Bone marrow (tissue), 2 donors: Measurements from ENCODE around the gene AK5.

ENCODE experiments used
- DNase-seq, 2 donors: peaks; one replicate each; lab custom pipeline; 2025; lab: John Stamatoyannopoulos, UW

The AK5 gene

DNA sequence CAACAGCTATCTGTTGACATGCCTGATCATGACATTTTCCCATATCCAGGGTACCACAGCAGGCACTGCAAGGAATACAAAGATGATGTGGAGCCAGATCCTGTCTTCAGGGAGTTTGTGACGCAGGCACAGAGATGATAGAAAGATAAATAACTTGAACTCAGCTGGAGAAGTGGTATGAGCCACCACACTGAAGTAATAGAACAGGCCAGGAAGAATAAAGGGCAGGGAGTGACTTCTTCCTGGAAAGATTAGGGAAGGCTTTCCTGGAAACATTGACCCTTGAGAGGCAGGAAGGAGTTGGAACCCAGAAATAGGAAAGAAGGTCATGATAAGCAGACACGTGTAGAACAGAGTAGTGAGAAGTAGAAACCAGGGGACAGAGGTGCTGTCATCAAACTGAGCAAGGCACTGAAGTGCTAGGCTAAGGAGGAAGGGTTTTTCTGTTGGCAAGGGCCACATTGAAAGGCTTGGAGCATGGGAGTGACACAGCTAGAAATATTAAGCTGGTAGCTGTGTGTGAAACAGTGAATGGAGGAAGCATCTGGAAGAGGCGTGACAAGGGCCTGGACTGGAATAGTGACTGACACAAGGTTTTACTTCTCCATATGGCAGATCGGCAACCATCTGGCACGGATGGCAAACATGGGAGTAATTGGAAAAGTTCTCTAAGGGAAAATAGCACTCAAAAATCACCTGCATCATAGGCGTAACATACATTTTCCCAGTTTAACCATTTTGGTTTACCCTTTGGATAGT, 68.4 kb downstream of the AK5 start:
- DNase-seq = peak in 1 of 2 donors; percentile 85

DNA sequence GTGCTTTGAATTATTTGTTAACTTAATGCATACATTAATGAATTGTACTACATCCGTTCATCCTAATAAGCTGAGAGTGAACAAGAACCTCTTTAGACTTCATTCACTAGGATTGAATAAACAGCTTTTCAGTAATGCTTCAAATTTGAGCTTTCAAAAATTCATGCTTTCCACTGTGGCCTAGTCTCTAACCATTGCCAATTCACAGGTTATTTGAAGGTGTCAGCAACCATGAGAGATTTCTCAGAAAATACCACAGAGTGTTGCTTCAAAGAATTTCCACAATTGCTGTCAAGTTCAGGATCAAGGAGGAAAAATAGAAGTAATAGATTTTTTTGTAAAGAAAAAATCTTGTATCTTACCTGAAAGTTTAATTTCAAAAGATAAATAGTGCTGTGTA, 72.7 kb downstream of the AK5 start:
- no peak for DNase-seq

DNA sequence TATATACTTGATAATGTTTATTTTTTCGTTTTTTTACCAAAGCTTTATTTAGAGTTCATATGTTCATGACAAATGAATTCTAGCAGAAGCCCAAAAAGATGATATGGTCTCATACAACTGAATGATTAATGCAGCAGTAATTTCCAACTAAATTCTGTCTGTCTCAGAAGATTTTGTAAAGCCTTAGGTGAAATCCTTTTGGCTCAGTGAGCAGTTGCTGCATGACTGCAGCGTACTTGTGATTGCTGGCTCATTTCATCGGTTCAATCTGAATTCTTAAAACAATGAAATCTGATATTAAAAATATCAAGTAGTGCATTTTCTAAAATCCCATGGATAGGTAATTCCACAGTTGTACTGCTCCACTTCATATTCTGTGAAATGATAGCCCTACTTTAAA, 73.2 kb downstream of the AK5 start:
- DNase-seq = no peak

GRCh38 chr1:77356136-77356535, 74.3 kb downstream of the AK5 start:
- DNase-seq = no peak

- no peak for DNase-seq
Observed at GRCh38 chr1:77360256-77360655, 78.4 kb downstream of the AK5 start.

DNA sequence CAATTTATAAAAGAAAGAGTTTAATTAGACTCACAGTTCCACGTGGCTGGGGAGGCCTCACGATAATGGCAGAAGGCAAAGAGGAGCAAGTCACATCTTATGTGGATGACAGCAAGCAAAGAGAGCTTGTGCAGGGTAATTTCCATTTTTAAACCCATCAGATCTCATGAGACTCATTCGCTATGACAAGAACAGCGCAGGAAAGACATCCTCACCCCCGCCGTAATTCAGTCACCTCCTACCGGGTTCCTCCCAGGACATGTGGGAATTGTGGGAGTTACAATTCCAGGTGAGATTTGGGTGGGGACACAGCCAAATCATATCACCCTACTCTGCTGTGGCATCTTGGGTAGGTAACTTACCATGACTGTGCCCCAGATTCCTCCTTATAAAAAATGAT, 79.8 kb downstream of the AK5 start:
- no peak for DNase-seq

GRCh38 chr1:77370161-77370560, 88.3 kb downstream of the AK5 start:
- no peak for DNase-seq

- DNase-seq = no peak
Observed at GRCh38 chr1:77370583-77371306, 88.9 kb downstream of the AK5 start.

- no peak for DNase-seq
Observed at GRCh38 chr1:77371396-77371795, 89.6 kb downstream of the AK5 start.

- no peak for DNase-seq
Observed at GRCh38 chr1:77373702-77374101, 91.9 kb downstream of the AK5 start.

DNA sequence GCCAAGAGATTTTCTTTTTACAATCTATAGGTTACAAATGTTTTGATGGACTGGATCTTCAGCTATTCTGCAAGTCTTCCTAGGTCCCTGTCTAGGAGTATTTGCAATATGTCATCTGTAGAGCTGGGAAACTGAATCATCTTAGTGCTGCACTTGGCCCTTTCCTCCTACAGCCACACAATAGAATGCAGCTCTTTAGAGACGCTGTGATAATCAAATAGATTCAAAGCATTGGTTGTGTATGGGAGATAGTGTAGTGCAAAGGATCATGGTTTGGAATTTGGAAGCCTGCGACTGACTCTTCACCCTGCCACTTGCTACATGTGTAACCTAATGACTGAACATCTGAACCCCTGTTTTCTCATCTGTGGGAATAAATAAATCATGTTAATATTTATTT, 93.7 kb downstream of the AK5 start:
- no peak for DNase-seq

DNA sequence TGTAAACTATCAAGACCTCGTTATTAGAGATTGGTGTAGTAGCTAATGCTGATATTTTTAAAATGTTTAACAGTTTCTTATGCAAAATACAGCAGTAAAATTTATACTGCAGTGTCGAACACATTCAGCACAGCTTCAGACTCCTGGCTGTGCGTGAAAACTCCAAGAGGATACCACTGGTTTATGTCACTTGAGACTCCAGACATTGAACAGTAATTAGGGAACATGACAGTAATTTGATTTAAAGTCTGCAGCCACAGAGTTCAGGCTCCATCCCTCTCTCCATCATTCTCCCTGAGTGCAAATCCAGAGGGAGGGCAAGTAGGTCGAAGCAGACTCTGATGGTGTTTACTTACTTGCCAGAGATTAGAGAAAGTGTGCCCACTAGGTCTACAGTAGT, 94.2 kb downstream of the AK5 start:
- DNase-seq = no peak

GRCh38 chr1:77378723-77379535, 97.1 kb downstream of the AK5 start:
- DNase-seq = peak in 1 of 2 donors; percentile 91

DNA sequence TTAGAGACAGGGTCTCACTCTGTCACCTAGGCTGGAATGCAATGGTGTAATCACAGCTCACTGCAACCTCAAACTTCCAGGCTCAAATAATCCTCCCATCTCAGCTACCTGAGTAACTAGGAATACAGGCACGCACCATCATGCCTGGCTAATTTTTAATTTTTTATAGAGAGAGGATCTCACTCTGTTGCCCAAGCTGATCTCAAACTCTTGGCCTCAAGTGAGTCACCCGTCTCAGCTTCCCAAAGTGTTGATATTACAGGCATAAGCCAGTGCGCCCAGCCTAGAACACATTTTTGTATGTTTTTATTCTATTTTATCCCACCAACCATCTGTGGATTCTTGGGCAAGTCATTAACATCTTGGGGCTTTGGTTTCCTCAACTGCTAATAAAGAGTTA, 100.5 kb downstream of the AK5 start:
- no peak for DNase-seq

GRCh38 chr1:77383236-77383635, 101.4 kb downstream of the AK5 start:
- DNase-seq = no peak

DNA sequence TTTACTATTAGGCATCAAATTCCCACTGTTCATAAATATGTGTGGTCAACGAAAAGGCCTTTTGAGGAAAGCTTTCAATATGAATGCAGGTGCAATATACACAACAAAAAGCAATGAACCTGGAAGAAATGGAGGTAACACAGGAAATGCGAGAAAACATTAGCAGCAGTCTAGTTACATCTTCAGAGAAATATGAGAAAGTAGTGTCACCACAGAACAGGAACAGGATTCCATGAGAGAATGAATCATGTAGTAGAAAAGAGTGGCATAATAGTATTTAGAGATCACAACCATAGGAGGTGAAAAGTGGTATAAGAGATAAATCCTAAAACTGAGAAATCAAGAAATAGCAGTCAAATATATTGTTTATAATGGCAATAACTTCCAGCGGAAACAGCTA, 103.7 kb downstream of the AK5 start:
- no peak for DNase-seq

DNA sequence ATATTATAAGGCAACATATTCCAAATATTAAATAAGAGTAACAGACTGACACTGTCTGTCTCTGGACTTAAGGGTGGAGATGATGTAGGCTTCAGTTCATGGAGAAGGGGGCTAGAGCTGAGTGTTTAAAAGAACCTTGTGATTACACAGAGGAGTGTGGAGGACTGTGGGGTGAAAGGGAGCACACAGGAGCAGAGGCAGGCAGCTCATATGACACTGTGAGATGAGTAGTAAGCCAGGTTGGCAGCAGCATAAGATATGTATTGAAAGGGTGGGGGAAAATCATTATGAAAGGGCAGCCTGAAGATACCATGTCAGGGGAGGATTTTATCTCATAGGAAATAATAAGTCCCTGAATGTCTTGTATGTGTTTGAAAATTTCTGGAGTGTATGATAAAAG, 104.5 kb downstream of the AK5 start:
- no peak for DNase-seq

DNA sequence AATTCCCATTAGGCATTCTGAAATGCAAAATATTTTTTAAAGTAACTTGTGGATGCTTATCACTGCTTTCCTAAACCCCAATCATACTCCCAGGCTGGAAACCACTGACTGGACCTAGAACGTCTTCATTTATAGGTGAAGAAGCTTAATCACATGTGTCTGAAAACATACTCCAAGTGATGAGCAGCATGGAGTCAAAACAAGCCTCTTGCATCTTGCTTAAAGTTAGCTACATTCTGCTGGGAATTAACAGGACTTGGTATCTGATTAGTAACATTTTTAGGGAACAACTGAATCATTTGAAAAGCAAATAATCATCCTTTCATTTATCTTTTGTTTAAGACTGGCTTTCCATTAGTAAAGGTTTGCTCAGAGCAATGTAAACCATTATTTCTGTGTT, 105.7 kb downstream of the AK5 start:
- no peak for DNase-seq

DNA sequence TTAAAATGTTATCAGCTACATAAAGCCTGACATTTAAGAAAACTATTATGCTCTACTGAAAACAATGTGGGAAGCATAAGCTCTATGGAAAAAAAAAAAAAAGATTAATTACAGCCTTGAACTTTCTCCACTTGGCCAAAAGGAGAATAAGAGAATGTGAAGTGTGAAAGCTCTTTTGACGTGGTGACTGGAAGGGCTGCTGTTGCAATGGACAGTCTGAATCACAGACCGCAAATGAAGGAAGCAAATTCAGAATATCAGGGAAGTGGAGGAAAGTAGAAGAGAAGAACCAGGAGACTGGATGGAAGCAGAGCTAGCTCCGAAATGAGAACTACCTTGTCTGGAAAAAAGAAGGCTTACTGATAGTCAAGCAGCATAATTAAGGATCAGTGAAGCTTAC, 106.8 kb downstream of the AK5 start:
- no peak for DNase-seq

DNA sequence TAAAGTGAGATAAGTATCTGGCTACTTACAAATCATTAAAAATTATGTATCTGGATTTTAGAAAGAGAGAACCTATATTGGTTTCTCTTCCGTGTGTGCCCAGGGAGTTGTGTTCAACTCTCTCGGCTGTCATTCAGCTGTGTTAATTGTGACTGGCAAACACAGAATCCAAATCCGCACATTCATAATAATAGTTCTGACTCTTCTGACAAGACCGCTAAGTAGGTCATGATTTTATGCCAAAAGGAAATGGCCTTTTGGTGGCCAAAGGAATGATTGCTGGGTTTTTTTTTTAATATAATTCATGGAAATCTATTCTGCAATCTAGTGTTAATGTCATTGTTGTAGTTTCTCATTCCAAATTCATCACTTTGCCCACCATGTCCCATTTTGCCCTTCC, 110.7 kb downstream of the AK5 start:
- no peak for DNase-seq

GRCh38 chr1:77394166-77394565, 112.3 kb downstream of the AK5 start:
- DNase-seq = no peak

DNA sequence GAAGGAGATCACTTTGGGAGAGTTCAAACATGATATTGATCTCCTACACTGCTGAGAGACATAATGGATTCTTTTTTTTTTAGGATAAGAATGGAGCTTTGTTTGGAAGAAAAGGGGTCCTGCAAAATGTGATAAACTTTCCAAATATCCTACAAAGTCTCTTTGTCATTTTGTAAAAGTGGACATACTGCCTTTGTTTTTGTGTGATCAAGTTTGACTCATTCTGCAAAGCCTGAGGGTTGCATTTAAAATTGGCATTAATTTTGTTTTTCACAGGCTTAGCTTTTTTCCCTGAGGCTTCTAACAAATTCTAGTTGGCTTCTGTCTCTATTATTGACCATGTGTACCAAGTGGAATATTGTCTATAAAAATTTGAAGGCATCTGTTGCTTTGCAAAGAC, 113.2 kb downstream of the AK5 start:
- no peak for DNase-seq

GRCh38 chr1:77398152-77398551, 116.3 kb downstream of the AK5 start:
- DNase-seq = no peak
